ENCODE data around the gene MEPCE.

DNA sequence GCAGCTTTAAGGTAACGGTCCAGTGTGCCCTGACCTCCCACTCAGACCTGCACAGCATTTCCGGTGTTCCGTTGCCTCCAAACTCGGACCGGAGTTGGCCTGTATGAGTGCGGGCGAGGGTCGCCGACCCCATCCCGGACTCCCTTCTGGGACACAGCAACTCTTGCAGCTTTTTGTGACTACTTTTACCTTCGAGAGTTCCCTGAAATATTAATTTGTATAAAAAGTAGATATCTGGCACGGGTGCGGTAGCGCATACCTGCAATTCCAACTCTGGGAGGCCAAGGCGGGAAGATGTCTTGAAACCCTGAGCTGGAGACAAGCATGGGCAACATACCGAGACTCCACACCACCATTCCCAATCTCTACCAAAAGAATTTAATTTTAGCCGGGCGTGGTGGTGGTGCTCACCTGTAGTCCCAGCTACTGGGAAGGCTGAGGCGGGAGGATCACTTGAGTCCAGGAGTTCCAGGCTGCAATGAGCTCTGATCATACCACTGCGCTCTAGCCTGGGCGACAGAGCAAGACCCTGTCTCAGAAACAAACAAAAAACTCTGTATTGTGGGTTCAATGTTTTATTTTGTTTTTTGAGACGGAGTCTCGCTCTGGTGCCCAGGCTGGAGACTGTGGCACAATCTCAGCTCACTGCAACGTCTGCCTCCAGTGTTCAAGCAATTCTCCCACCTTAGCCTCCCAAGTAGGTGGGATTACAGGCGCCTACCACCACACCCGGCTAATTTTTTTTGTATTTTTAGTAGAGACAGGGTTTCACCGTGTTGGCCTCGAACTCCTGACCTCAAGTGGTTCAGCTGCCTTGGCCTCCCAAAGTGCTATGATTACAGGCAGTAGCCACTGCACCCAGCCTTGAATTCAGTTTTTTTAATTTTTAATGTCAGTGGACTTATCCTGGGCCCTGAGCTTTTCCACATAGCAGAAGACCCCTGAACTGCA lies 7.8 kb downstream of the MEPCE start:
- TF ChIP-seq, protein P1, sequence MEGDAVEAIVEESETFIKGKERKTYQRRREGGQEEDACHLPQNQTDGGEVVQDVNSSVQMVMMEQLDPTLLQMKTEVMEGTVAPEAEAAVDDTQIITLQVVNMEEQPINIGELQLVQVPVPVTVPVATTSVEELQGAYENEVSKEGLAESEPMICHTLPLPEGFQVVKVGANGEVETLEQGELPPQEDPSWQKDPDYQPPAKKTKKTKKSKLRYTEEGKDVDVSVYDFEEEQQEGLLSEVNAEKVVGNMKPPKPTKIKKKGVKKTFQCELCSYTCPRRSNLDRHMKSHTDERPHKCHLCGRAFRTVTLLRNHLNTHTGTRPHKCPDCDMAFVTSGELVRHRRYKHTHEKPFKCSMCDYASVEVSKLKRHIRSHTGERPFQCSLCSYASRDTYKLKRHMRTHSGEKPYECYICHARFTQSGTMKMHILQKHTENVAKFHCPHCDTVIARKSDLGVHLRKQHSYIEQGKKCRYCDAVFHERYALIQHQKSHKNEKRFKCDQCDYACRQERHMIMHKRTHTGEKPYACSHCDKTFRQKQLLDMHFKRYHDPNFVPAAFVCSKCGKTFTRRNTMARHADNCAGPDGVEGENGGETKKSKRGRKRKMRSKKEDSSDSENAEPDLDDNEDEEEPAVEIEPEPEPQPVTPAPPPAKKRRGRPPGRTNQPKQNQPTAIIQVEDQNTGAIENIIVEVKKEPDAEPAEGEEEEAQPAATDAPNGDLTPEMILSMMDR (conservative IDR thresholded peaks at IDR 0.05 in 1 of 2, IDR thresholded peaks at IDR 0.05 in 1 of 2; ENCODE audit: low read depth in 1 of 2, low read length in 2 of 2), result no peak
- TF ChIP-seq EZH2 (IDR thresholded peaks at IDR 0.05; ENCODE audit: low read length, missing control alignments), result no peak

Measured in fibroblast of lung (primary cell).